ENCODE results near the gene PDILT. TPM values are rescaled to one million over a fixed set of nuclear protein-coding genes. Genes with fewer than 3 reads are reported as not detected.
"Not testable (repeated sequence)": the region's sequence is repeated elsewhere in the genome, so short reads cannot be mapped to it uniquely, and the experiment has no call there.

The PDILT gene, protein sequence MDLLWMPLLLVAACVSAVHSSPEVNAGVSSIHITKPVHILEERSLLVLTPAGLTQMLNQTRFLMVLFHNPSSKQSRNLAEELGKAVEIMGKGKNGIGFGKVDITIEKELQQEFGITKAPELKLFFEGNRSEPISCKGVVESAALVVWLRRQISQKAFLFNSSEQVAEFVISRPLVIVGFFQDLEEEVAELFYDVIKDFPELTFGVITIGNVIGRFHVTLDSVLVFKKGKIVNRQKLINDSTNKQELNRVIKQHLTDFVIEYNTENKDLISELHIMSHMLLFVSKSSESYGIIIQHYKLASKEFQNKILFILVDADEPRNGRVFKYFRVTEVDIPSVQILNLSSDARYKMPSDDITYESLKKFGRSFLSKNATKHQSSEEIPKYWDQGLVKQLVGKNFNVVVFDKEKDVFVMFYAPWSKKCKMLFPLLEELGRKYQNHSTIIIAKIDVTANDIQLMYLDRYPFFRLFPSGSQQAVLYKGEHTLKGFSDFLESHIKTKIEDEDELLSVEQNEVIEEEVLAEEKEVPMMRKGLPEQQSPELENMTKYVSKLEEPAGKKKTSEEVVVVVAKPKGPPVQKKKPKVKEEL
- not detected for total RNA-seq

DNA sequence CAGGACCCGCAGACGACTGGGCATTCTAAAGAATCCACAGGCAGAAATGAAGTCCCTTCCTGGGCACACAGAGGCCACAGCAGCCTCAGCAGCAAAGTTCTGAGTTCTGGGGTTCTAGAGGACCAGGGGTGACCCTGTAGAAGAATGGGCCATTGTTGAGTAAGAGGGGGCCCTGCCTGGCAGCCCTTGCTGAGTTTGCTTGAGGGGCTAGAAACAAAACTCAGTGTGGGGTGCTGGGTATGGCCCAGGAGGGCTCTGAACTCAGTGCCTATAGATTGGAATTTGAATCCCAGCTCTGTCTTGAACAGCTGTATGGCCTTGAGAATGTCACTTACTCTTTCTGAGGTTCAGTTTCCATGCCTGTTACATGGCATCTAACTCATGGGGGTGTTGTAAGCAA is at the start of gene PDILT:
TSS of gene PDILT (minus strand) at position 101 of the 400 bp plus-strand sequence. CDS start 5,437 bp downstream, outside the sequence.
- no peaks in the 10 kb centered on the region for H3K27me3 ChIP-seq
- H3K27ac ChIP-seq = no peak within 1 kb of the TSS
- 67% methylated on average over 1 of the region's 2 CpGs; no CpG with 5 or more reads in 1 of the 2 donors for WGBS, 2 donors (ENCODE audit: low coverage in 1 of 2)
- H3K9me3 ChIP-seq = no peaks in the 10 kb centered on the region
- ATAC-seq = no peak
- H3K4me1 ChIP-seq = no peaks in the 10 kb centered on the region
- no peaks in the 10 kb centered on the region for H3K36me3 ChIP-seq
- no peak within 1 kb of the TSS for H3K4me3 ChIP-seq
- TF ChIP-seq EP300 (IDR thresholded peaks at IDR 0.05) (no peak), POLR2AphosphoS5 (IDR thresholded peaks at IDR 0.05) (no peak)

DNA sequence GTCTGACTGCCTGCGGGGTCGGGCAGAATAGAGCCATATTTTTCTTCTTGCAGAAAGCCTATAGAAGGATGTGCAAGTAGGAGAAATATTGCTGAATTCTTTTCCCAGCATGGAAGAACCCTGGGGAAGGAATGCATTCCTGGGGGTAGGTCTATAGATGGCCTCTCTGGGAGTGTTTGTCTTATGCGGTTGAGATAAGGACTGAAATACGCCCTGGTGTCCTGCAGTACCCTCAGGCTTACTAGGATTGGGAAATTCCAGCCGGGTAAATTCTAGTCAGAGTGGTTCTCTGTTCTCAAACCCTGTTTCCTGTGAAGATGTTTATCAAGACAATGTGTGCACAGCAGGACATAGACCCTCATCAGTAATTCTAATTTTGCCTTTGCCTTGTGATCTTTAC is 49.1 kb upstream of the PDILT start:
- not testable (repeated sequence) for H3K9me3 ChIP-seq, ATAC-seq, H3K27ac ChIP-seq, H3K36me3 ChIP-seq, H3K4me3 ChIP-seq, H3K4me1 ChIP-seq, H3K27me3 ChIP-seq
- no CpG with 5 or more reads among the region's 5 CpGs for WGBS, 2 donors (ENCODE audit: low coverage in 1 of 2)

DNA sequence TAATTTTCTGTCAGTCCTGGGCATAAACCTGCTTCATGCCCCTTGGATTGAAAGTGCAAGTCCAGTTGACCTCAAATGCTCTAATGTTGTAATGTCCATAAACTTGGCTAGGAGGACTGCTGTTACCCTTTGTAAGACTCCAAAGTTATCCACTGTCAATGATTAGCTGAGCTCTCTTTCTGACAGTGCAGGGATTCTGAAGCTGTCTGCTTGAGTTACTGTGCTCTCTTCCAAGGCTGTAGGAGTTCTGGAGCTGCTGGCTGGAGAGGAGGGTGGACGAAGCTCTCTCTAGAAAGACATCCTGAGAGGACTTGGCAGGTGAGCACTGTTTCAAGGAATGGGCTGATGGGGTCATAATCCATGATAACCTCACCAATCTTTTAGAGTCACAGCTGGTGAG is 46.8 kb upstream of the PDILT start, which contains the start of gene ACSM2A:
TSS of gene ACSM2A (plus strand) at position 158 of the 400 bp plus-strand sequence. CDS start 8,594 bp downstream, outside the sequence.
- WGBS, 2 donors (ENCODE audit: low coverage in 1 of 2) = no CpG with 5 or more reads among the region's 1 CpG
- not testable (repeated sequence) for H3K4me1 ChIP-seq, H3K36me3 ChIP-seq, H3K9me3 ChIP-seq, H3K4me3 ChIP-seq, ATAC-seq, H3K27ac ChIP-seq, H3K27me3 ChIP-seq

DNA sequence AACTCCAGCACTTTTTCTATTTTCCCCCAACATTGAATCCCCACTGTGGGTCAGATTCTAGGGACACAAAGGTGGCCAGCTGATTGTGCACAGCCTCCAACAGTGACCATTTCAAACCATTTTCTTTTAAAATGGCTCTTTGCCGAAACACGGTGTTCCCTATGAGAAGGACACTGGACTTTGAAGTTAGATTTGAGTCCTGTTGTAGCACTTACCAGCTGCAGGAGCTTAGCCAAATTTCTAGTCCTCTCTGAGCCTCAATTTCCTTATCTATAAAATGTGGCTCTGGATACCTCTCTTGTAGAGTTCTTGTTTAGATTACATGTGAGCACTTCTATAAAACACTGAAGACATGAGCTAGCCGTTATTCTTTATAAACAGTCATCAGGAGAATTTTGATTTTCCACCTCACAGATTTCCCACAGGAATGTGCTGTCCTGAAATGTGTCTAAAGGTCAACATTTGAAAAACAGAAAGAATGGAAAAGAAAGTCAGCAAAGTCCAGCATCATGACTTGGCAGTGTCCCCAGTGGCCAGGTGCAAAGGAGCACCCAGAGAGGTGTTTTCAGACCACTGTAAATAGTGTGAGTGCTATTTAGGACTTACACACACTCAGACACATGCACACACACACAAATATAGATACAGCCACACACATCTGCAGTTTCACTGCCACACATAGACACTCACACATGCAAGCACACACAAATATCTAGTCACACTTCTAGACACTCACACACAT is 42.3 kb upstream of the PDILT start:
- not testable (repeated sequence) for ATAC-seq, H3K36me3 ChIP-seq, H3K27me3 ChIP-seq, H3K4me3 ChIP-seq, H3K9me3 ChIP-seq, H3K4me1 ChIP-seq, H3K27ac ChIP-seq
- WGBS, 2 donors (ENCODE audit: low coverage in 1 of 2) = no CpG with 5 or more reads among the region's 3 CpGs

DNA sequence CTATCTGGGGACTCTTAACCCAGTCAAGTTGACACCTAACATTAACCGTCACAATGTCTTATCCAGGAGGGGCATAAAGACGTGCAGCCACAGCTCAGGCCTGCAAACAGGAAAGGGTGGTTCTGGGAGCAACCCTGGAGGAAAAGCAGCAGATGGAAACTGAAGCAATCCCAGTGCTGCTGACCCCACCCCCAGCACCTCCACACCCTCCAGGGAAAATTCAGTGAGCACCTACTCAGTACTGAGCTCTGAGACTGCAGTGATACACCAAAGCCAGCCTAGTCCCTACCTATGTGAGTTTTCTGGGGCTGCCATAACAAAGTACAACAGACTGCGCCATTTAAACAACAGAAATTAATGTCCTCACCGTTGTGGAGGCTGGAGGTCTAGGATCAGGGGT is 37.3 kb upstream of the PDILT start:
- H3K36me3 ChIP-seq, ATAC-seq, H3K4me3 ChIP-seq, H3K27ac ChIP-seq, H3K27me3 ChIP-seq, H3K9me3 ChIP-seq: not testable (repeated sequence)
- H3K4me1 ChIP-seq = peaks cover 0 to 26% (median 2%) of the 10 kb centered on the region in 3 donors
- 83% methylated on average over 1 of the region's 4 CpGs; no CpG with 5 or more reads in 1 of the 2 donors for WGBS, 2 donors (ENCODE audit: low coverage in 1 of 2)

DNA sequence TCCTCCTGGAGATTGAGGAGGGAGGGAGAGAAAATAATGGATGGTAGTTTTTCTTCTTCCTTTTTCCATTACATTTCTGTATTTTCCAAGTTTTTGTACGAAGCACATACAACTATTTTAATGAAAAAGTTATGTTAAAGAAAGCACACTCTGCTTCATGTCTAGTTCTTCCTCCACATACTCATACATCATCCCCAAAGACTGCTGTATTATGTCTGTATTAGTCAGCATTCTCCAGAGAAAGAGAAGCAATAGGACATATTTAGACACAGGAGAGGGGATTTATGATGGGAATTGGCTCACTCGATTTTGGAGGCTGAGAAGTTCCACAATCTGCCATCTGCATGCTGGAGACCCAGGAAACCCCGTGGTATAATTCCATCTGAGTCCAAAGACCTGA is 36.7 kb upstream of the PDILT start:
- Histone ChIP-seq H3K4me1 (peaks cover 0 to 26% (median 2%) of the 10 kb centered on the region in 3 donors), H3K27ac (peak overlapping the region in 3 of 4 donors; percentile 22 to 70 (median 63)), H3K9me3 (no peaks in the 10 kb centered on the region), H3K36me3 (no peaks in the 10 kb centered on the region), H3K4me3 (no peak overlapping the region), H3K27me3 (no peaks in the 10 kb centered on the region)
- WGBS, 2 donors (ENCODE audit: low coverage in 1 of 2) = 6 to 50% methylated on average over 3 of the region's 3 CpGs
- no peak for TF ChIP-seq EP300 (IDR thresholded peaks at IDR 0.05)
- TF ChIP-seq, protein P1, sequence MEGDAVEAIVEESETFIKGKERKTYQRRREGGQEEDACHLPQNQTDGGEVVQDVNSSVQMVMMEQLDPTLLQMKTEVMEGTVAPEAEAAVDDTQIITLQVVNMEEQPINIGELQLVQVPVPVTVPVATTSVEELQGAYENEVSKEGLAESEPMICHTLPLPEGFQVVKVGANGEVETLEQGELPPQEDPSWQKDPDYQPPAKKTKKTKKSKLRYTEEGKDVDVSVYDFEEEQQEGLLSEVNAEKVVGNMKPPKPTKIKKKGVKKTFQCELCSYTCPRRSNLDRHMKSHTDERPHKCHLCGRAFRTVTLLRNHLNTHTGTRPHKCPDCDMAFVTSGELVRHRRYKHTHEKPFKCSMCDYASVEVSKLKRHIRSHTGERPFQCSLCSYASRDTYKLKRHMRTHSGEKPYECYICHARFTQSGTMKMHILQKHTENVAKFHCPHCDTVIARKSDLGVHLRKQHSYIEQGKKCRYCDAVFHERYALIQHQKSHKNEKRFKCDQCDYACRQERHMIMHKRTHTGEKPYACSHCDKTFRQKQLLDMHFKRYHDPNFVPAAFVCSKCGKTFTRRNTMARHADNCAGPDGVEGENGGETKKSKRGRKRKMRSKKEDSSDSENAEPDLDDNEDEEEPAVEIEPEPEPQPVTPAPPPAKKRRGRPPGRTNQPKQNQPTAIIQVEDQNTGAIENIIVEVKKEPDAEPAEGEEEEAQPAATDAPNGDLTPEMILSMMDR (IDR thresholded peaks at IDR 0.05) = no peak
- TF ChIP-seq POLR2AphosphoS5 (IDR thresholded peaks at IDR 0.05) = no peak
- no peak for TF ChIP-seq POLR2A (IDR thresholded peaks at IDR 0.05)
- ATAC-seq = no peak

DNA sequence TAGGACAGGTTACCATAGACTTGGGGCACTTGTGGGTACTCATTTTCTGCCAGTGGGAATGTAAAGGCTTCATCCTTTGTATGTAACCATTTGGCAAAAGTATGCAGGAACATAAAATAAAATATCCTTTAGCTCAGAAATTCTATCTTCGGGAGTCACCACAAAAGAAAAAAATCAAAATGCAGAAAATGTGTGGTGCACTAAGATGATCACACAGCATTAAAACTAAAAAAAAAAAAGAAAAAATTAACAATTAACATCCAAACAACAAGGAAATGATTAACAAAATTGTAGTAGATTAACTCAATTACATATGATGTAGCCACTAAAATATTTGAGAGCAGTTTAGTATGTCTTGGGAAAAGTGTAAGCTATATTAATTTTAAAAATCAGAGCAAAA is 36.2 kb upstream of the PDILT start:
- not testable (repeated sequence) for H3K4me3 ChIP-seq, ATAC-seq, H3K27me3 ChIP-seq, H3K9me3 ChIP-seq, H3K36me3 ChIP-seq
- 13% methylated on average over 1 of the region's 1 CpG; no CpG with 5 or more reads in 1 of the 2 donors for WGBS, 2 donors (ENCODE audit: low coverage in 1 of 2)
- Histone ChIP-seq H3K27ac (peak overlapping the region; percentile 63 to 86 (median 72)), H3K4me1 (peaks cover 0 to 26% (median 2%) of the 10 kb centered on the region in 3 donors)
